ENCODE results near the gene EVI2B.
"Not testable (repeated sequence)": the region's sequence is repeated elsewhere in the genome, so short reads cannot be mapped to it uniquely, and the experiment has no call there.

The EVI2B gene

GRCh38 chr17:31313982-31314781 lies at the start of gene EVI2B:
EVI2B (minus strand) TSS chr17:31314054; CDS start chr17:31305609, 8,445 bp downstream.
- DNase-seq: no peak

DNA sequence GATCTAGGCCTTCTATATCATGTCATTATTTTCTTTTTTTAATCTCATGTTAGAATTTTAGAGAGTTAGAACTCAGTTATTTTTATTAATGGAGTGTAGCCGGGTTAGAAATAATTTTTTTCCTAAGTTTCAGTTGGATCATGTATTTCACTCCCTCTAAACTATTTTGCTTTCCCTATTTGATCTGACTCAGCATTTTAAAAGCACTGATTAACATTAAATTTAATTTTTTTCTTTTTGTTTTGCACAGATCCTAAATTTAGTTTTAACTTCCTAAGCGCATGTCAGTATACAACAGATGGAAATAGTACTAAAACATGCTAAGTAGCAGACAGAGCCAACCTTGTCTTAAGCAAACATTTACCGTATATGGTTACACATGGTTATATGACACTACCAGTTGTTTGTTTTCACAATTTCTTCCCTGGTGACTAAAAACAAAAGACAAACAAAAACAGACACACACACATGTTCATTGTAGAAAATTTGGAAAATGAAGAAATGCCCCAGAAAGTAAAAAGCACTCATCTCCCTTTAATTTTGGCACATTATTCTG lies 44.1 kb upstream of the EVI2B start:
- no peak for DNase-seq

DNA sequence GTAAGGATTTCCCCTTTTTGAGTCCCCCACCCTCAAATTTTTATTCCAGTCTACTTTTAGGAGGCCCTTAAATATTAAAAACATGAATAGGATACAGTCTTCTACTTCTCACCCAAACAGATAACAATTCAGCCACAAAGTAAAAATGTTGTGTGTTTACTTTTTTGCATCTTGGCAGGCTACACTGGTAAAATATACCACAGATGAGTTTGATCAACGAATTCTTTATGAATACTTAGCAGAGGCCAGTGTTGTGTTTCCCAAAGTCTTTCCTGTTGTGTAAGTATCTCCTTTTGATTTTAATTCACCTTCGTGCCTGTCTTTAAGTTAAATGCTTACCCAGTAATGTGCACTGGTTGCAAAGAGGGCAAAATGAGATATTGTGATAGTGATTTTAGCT lies 43.2 kb upstream of the EVI2B start:
- no peak for DNase-seq

DNA sequence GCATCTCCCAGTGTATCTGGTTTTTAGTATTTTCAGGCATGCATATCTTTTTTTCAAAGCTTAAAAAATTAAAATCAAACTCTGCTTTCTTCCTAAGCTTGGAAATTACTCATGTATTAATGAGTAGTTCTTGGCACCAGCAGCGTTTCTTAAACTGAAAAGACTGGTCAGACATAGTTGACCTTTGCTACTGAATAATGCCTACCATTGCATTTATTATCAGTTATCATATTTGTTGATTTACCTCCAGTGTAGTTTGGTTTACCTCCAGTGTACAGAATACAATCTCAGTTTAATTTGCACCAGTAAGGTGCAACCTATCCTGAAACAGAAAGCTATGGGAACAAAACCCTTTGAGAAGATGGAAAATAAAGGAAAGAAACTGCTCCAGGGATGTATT lies 42.1 kb upstream of the EVI2B start:
- DNase-seq: no peak

DNA sequence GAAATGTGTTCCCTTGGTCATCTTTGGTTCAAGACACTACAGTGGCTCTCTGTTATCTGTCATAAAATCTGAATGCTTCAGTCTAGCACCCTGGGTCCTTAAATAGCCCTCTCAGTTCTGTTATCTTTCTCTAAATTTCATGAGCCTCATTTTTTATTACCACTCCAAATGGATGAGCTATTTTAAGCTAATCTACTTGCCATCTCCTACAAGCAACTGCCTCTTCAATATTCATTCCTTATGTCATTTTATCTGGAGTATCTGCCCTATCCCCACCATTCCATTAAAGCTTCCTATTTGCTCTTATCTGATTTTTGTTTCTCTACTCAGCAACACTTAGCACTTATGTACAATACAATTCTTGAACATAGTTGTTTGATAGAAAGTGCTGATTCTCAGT lies 35.6 kb upstream of the EVI2B start:
- DNase-seq: no peak

- not testable (repeated sequence) for DNase-seq
Measured at GRCh38 chr17:31345191-31345747, 31.4 kb upstream of the EVI2B start.

DNA sequence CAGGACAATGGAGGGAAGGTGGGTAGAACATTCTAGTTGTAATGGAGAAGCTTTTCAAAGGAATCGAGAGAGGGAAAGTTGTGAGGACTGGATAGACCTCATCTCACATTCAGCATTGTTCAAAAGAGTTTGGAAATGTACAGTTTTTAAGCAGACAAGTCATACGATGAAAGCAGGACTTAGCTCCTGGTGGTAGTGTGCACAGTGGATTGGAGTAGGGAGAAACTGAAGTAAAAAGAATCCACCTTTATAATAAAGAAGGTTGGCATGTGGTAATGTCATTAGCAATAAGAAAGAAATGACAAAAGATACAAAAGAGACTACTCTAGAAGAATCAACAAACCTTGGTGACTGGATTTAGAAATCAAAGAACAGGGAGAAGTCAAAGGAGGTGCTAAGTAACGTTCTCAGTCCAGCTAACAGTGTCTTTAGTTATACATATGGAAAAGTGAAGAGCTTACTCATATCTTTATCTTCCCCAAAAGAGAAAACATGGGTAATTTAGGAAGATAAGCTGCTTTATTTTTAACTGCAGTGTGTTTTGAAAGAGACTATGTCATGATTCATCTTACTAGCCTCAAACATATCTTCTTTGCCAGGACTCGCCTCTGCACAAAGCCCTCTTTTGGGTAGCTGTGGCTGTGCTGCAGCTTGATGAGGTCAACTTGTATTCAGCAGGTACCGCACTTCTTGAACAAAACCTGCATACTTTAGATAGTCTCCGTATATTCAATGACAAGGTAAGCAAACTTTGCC lies 26.2 kb upstream of the EVI2B start:
- DNase-seq: no peak

- no peak for DNase-seq
Measured at GRCh38 chr17:31329221-31329620, 15.4 kb upstream of the EVI2B start.

- DNase-seq: no peak
Measured at GRCh38 chr17:31328160-31328535, 14.3 kb upstream of the EVI2B start.

DNA sequence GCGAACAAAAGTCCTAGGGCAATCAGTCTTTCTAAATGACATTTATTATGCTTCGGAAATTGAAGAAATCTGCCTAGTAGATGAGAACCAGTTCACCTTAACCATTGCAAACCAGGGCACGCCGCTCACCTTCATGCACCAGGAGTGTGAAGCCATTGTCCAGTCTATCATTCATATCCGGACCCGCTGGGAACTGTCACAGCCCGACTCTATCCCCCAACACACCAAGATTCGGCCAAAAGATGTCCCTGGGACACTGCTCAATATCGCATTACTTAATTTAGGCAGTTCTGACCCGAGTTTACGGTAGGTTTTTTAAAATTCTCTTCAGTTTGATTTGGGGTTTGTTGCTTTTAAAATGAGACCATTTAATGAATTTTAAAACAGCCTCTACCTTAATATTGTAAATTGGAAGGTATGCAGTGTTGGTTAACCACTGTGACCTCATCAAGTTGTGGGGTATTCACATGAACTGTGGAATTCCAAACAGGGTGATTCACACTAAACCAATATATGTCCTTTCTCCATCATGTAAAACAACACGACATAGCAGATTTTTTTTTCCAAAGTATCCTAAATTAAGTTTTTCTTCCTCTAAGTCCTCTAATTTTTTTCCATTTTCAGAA lies 13.8 kb upstream of the EVI2B start:
- DNase-seq: no peak

DNA sequence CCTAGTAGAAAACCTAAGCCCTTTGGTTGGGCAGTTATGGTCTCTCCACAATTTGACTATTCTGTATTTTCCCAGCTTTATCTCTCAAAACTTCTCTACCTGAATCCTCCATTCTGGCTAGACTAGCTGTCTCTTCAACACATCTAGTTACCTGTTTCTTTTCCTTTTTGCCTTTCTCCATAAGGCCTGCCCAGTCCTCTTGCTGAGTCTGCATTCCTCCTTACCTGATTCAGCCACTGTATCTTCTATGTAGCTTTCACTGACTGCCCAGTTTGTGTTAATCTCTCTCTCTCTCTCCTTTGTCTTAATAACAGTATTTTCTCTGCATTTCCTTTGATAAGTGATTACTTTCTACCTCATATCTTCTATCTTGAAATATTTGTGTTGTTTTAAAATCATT lies 9.7 kb upstream of the EVI2B start:
- no peak for DNase-seq

DNA sequence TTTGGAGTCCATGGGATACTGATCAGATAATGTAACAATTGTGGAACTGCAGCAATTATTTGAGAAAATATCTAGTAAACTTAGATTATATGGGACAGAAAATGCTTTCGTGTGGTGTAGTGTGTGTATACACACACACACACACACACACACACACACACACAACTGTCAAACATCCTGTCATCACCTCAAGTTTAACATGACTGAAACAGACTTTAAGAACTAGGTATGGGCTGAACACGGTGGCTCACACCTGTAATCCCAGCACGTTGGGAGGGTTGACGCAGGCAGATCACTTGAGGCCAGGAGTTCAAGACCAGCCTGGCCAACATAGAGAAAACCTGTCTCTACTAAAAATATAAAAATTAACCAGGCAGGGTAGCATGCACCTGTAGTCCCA lies 8.1 kb upstream of the EVI2B start:
- DNase-seq: peak; percentile 19

DNA sequence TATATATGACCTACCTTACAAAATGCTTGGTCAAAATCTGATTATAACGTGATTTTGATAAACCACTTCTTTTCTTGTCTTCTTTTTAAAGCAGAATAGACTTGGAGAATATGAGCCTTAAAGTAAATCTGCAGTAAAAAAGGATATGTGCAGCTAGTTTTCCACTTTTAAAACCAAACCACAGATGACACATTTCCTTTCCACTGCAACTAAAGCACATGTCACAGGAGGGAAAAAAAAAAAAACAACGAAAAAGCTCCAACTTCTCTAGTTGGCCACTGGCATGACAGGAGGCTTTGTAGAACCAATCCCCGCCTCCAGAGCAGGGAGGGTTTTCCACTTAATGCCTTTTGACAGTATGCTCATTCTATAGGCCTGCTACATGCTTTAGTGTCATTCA lies 7.6 kb upstream of the EVI2B start, which contains the start of gene EVI2A:
Gene EVI2A (minus strand): TSS at position 142 of the 400 bp plus-strand sequence. CDS start 2,609 bp downstream, outside the sequence.
- DNase-seq: peak; percentile 72

GRCh38 chr17:31320791-31321190 lies 6.9 kb upstream of the EVI2B start:
- DNase-seq: no peak

- DNase-seq: no peak
Measured at GRCh38 chr17:31320241-31320640, 6.4 kb upstream of the EVI2B start.

DNA sequence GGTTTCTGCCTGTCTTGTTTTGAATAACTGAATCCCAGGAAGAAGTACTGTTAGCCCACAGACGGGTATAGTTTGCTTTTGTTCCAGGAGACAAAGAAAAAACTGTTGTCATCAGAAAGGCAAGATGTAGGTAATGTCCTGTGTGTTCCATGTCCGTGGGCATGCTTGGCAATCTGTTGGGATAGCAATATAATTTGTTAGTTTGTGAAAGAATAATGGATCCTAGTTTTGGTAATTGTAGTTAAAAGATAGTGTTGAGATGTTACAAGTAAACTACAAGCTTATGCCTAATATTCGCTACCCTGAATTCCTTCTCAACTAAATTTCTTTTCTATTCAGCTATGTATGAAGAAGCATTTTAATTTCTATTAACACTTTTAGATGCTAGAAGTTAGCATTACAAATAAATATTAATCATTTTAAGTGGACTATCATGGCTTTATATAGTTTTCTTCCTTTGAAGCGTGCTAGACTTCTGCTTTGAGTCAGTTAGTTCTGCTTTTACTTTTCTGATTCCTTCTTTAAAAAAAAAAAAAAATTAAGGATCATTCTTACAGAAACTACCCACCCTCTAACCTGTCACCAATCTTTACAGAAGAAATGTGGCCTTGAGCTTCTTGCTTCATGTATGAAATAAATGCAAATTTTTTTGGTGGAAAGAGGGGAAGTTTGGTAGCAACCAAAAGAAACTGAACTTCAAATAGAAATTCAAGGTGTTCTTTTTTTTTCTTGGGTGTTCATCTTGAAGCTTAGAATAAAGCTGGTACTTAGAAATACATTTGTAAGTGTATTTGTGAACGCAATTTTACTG lies 5.2 kb upstream of the EVI2B start:
- no peak for DNase-seq

- peak; percentile 52 for DNase-seq
Measured at GRCh38 chr17:31318298-31318801, 4.5 kb upstream of the EVI2B start.

DNA sequence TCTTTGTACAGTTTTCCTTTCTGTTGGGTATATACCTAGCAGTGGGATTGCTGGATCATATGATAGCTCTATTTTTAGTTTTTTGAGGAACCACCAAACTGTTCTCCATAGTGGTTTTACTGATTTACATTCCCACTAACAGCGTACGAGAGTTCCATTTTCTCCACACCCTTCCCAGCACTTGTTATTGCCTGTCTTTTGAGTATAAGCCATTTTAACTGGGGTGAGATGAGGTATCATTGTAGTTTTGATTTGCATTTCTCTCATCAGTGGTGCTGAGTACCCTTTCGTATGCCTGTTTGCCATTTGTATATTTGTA lies 887 bp upstream of the EVI2B start:
- DNase-seq: no peak

DNA sequence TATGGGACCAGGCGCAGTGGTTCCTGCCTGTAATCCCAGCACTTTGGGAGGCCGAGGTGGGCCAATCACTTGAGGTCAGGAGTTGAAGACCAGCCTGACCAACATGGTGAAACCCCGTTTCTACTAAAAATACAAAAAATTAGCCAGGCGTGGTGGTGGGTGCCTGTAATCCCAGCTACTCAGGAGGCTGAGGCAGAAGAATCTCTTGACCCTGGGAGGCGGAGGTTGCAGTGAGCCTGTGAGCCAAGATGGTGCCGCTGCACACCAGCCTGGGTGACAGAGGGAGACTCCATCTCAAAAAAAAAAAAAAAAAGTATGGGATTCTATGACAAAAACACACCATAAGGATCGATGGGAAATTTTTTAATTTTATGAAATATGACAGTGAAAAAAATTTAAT lies 1.6 kb downstream of the EVI2B start:
- DNase-seq: peak; percentile 50

DNA sequence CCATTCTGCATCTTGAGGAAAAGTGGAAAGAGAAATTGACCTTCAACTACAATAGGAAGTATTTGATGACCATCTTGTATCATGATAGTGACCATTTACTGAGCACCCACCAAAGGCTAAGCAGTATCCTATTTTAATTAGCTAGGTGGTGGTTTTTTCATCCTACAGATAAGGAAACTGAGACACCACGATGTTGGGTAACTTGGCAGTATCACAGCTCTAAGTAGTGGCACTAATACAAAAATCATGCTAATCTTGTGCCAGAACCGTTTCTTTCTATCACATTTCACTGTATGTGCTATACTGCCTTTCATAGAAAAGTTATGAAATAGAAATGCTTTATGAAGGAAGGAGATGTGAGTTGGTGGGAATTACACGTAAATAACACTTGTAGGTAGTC lies 2.3 kb downstream of the EVI2B start:
- no peak for DNase-seq

DNA sequence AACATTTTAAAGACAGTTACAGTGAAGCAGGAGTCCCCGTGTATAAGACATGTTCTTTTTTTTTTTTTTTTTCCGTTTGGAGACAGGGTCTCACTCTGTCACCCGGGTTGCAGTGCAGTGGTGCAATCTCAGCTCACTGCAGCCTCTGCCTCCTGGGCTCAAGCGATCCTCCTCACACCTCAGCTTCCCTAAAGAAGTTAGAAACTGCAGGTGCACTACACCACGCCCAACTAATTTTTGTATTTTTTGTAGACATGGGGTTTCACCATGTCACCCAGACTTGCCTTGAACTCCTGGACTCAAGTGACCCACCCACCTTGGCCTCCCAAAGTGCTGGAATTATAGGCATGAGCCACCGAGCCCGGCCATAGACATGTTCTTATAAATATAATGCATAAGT lies 3.0 kb downstream of the EVI2B start:
- DNase-seq: no peak

DNA sequence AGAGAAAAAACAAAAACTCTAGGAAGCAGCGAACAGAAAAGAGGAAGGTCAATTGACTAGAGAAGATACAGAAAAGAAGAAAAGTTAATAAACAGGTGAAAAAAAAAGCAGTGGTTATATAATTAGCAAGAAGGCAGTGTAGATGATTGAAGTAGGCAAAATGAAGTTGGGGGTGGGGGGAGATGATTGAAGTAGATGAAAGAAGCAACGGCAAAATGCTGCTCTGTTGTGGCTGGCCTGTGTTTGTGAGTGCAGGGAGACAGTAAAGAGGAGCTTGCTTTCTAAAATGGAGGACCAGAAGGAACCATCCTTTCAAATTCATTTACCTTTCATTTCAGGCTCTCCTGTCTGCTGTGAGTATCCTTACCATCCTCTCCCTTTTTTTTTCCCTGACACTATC lies 3.6 kb downstream of the EVI2B start:
- DNase-seq: peak; percentile 55

Measured in activated CD8-positive, alpha-beta memory T cell treated with anti-CD3 and anti-CD28 coated beads, Interleukin-2, amount 50 U/mL, for 4 hours (primary cell).